HEK293 (cell line): ENCODE measurements around the gene ENTREP1.

ENCODE experiments used
- CTCF ChIP-seq: fragments of 450-650 bp; formaldehyde crosslinking; IDR thresholded peaks from 2 replicates; pipeline ENCODE4 v1.5.1; 2016; ENCODE audit warnings: missing biosample characterization, missing genetic modification characterization
- GLI4 ChIP-seq: fragments of 450-650 bp; formaldehyde crosslinking; IDR thresholded peaks from 2 replicates; pipeline ENCODE4 v1.5.1; 2016; ENCODE audit warnings: missing biosample characterization, missing genetic modification characterization
- OSR2 ChIP-seq: fragments of 450-650 bp; formaldehyde crosslinking; IDR thresholded peaks from 2 replicates; pipeline ENCODE4 v1.5.1; 2016; ENCODE audit warnings: missing biosample characterization, missing genetic modification characterization
- SETDB1 ChIP-seq: IDR thresholded peaks from one replicate; pipeline ENCODE4 v1.6.1; 2017; ENCODE audit warnings: mild to moderate bottlenecking, low read length, moderate library complexity, mixed read lengths; ENCODE audit not compliant: insufficient read length
- WT1 ChIP-seq: fragments of 450-650 bp; formaldehyde crosslinking; IDR thresholded peaks from 2 replicates; pipeline ENCODE4 v1.5.1; 2016; ENCODE audit warnings: missing biosample characterization, missing genetic modification characterization
- ZBTB1 ChIP-seq: fragments of 450-650 bp; formaldehyde crosslinking; IDR thresholded peaks from 2 replicates; pipeline ENCODE4 v1.5.1; 2016; ENCODE audit warnings: missing biosample characterization, missing genetic modification characterization
- ZBTB49 ChIP-seq: fragments of 450-650 bp; formaldehyde crosslinking; IDR thresholded peaks from 2 replicates; pipeline ENCODE4 v1.5.1; 2016; ENCODE audit warnings: missing biosample characterization, missing genetic modification characterization, low read depth
- ZFP3 ChIP-seq: fragments of 450-650 bp; formaldehyde crosslinking; IDR thresholded peaks from 2 replicates; pipeline ENCODE4 v1.5.1; 2016; ENCODE audit warnings: low read depth, missing biosample characterization, missing genetic modification characterization
- ZNF24 ChIP-seq: fragments of 450-650 bp; formaldehyde crosslinking; IDR thresholded peaks from 2 replicates; pipeline ENCODE4 v1.5.1; 2016; ENCODE audit warnings: missing biosample characterization, missing genetic modification characterization
- ZNF670 ChIP-seq: fragments of 450-650 bp; formaldehyde crosslinking; IDR thresholded peaks from 2 replicates; pipeline ENCODE4 v1.5.1; 2016; ENCODE audit warnings: missing biosample characterization, missing genetic modification characterization, low read depth
- TF ChIP-seq, protein P1 (sequence below): fragments of 450-650 bp; formaldehyde crosslinking; IDR thresholded peaks from 2 replicates; pipeline ENCODE4 v1.5.1; 2016; ENCODE audit warnings: missing biosample characterization, missing genetic modification characterization
- TF ChIP-seq, protein P2 (sequence below): fragments of 450-650 bp; formaldehyde crosslinking; IDR thresholded peaks from 2 replicates; pipeline ENCODE4 v1.5.1; 2016; ENCODE audit warnings: missing biosample characterization, missing genetic modification characterization

DNA sequence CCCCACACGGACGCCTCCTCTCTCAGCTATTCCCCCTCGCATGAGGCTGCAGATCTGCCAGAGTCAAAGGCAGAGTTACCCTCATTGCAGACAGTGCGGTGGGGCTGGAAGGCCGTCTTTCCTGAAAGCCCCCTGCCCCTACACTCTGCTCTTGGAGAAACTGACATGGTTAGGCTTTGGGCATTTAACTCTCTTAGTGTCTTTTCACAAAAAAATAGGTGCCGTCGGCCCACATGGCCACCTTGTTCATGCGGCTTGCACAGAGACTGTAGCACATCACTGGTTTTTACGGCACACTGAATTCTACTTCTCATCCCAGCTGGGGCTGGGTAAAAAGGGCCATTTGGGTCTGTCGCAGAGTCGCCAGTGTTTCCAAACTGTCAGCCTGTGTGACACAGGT is 107.6 kb downstream of the ENTREP1 start:
- TF ChIP-seq ZBTB49 (tag by site-specific recombination), result no peak
- no peak for TF ChIP-seq ZNF24
- no peak for TF ChIP-seq CTCF (tag by site-specific recombination)
- TF ChIP-seq ZNF670 (tag by site-specific recombination), result no peak
- TF ChIP-seq WT1 (tag by site-specific recombination), result no peak
- TF ChIP-seq ZFP3 (tag by site-specific recombination), result no peak
- no peak for TF ChIP-seq ZBTB1 (tag by site-specific recombination)
- TF ChIP-seq, protein P1, sequence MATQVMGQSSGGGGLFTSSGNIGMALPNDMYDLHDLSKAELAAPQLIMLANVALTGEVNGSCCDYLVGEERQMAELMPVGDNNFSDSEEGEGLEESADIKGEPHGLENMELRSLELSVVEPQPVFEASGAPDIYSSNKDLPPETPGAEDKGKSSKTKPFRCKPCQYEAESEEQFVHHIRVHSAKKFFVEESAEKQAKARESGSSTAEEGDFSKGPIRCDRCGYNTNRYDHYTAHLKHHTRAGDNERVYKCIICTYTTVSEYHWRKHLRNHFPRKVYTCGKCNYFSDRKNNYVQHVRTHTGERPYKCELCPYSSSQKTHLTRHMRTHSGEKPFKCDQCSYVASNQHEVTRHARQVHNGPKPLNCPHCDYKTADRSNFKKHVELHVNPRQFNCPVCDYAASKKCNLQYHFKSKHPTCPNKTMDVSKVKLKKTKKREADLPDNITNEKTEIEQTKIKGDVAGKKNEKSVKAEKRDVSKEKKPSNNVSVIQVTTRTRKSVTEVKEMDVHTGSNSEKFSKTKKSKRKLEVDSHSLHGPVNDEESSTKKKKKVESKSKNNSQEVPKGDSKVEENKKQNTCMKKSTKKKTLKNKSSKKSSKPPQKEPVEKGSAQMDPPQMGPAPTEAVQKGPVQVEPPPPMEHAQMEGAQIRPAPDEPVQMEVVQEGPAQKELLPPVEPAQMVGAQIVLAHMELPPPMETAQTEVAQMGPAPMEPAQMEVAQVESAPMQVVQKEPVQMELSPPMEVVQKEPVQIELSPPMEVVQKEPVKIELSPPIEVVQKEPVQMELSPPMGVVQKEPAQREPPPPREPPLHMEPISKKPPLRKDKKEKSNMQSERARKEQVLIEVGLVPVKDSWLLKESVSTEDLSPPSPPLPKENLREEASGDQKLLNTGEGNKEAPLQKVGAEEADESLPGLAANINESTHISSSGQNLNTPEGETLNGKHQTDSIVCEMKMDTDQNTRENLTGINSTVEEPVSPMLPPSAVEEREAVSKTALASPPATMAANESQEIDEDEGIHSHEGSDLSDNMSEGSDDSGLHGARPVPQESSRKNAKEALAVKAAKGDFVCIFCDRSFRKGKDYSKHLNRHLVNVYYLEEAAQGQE (tag by site-specific recombination), result no peak
- TF ChIP-seq, protein P2, sequence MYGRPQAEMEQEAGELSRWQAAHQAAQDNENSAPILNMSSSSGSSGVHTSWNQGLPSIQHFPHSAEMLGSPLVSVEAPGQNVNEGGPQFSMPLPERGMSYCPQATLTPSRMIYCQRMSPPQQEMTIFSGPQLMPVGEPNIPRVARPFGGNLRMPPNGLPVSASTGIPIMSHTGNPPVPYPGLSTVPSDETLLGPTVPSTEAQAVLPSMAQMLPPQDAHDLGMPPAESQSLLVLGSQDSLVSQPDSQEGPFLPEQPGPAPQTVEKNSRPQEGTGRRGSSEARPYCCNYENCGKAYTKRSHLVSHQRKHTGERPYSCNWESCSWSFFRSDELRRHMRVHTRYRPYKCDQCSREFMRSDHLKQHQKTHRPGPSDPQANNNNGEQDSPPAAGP (tag by site-specific recombination), result no peak
- no peak for TF ChIP-seq GLI4
- no peak for TF ChIP-seq OSR2 (tag by site-specific recombination)
- TF ChIP-seq SETDB1, result no peak
